ENCODE measurements around the gene STARD5. TPM values are rescaled to one million over a fixed set of nuclear protein-coding genes. Genes with fewer than 3 reads are reported as not detected.

Gene STARD5
- total and polyA plus RNA-seq, 2 of the 8 experiments (the other 6 are each of a cell fraction or from before 2014, with no cell fraction given), result 5.5 to 10.4 TPM

DNA sequence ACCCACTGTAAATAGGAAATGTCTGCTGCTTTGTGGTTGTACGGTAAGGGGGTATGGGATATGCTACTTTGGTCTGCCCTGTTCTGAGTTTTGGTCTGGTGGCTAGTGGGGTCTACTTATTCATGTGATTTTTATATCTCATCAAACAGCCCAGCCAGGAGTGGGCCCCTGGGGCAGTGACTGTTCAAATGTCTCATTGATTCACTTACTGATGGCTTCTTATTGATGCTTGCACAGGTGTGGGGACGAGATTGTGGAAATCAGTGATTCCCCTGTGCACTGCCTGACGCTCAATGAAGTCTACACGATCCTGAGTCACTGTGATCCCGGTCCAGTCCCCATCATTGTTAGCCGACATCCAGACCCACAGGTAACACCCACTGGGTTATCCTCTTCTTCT is 38.5 kb downstream of the STARD5 start:
- no peaks in the 10 kb centered on the region for H3K9me3 ChIP-seq (ENCODE audit: insufficient read depth in 2 of 2, low read depth in 1 of 2, low read length in 1 of 2)
- no peak overlapping the region for H3K9ac ChIP-seq (replicated peaks in 1 of 4; ENCODE audit: extremely low read depth in 1 of 4, low read depth in 3 of 4, low read length in 3 of 4)
- H2AK5ac ChIP-seq (ENCODE audit: low read depth, low read length), result no peak overlapping the region
- no peak overlapping the region for H3K4ac ChIP-seq (replicated peaks; ENCODE audit: insufficient read length, low read depth, low read length)
- H3K23ac ChIP-seq (ENCODE audit: insufficient read length), result no peak overlapping the region
- POLR2A ChIA-PET (ENCODE audit: partially characterized antibody), result no interaction called here
- no peaks in the 10 kb centered on the region for H3K79me2 ChIP-seq (ENCODE audit: control insufficient read depth in 1 of 2, insufficient read depth in 2 of 2, low read length in 2 of 2)
- no peak overlapping the region for H3K56ac ChIP-seq (replicated peaks; ENCODE audit: insufficient read length, low read depth, low read length)
- TF ChIP-seq CBX8 (IDR thresholded peaks at IDR 0.05; ENCODE audit: borderline replicate concordance, low read depth, low read length), result no peak
- TF ChIP-seq KDM1A (IDR thresholded peaks at IDR 0.05; ENCODE audit: borderline replicate concordance, low read length), result no peak
- TF ChIP-seq RAD21 (IDR thresholded peaks at IDR 0.05 in 1 of 2, conservative IDR thresholded peaks at IDR 0.05 in 1 of 2; ENCODE audit: low read depth in 2 of 2, low read length in 2 of 2), result no peak
- TF ChIP-seq SRF (IDR thresholded peaks at IDR 0.05; ENCODE audit: low read depth, low read length), result no peak
- TF ChIP-seq CHD2 (IDR thresholded peaks at IDR 0.05; ENCODE audit: low read length), result no peak
- no peak for TF ChIP-seq SAP30 (IDR thresholded peaks at IDR 0.05; ENCODE audit: insufficient read depth, insufficient replicate concordance, low read length)
- no peak for TF ChIP-seq TAF1 (IDR thresholded peaks at IDR 0.05; ENCODE audit: low read depth, low read length)
- TF ChIP-seq CHD1 (IDR thresholded peaks at IDR 0.05; ENCODE audit: low read depth, low read length), result no peak
- no peak for TF ChIP-seq EZH2 (IDR thresholded peaks at IDR 0.05; ENCODE audit: low read depth, low read length, severe bottlenecking)
- TF ChIP-seq CEBPB (IDR thresholded peaks at IDR 0.05; ENCODE audit: low read depth, low read length), result no peak
- TF ChIP-seq EP300 (IDR thresholded peaks at IDR 0.05; ENCODE audit: borderline replicate concordance in 1 of 2, low read depth in 2 of 2, low read length in 2 of 2), result no peak
- no peak for TF ChIP-seq NANOG (IDR thresholded peaks at IDR 0.05; ENCODE audit: insufficient read depth, low read depth, low read length, poor library complexity, severe bottlenecking)
- TF ChIP-seq, protein P1, sequence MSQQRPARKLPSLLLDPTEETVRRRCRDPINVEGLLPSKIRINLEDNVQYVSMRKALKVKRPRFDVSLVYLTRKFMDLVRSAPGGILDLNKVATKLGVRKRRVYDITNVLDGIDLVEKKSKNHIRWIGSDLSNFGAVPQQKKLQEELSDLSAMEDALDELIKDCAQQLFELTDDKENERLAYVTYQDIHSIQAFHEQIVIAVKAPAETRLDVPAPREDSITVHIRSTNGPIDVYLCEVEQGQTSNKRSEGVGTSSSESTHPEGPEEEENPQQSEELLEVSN (IDR thresholded peaks at IDR 0.05), result no peak
- TF ChIP-seq CBX5 (IDR thresholded peaks at IDR 0.05; ENCODE audit: low read depth, low read length), result no peak
- FAIRE-seq, result no peak
- H3K4me2 ChIP-seq (ENCODE audit: insufficient read depth in 1 of 2, low read depth in 2 of 2, low read length in 2 of 2), result no peak overlapping the region
- H2AFZ ChIP-seq (ENCODE audit: low read length), result no peak overlapping the region
- H4K20me1 ChIP-seq (replicated peaks in 1 of 2; ENCODE audit: control insufficient read depth in 1 of 2, insufficient read depth in 2 of 2, low read length in 2 of 2), result no peaks in the 10 kb centered on the region
- 91% methylated on average over 6 of the region's 6 CpGs; no CpG with 5 or more reads in 1 of the 2 experiments for WGBS, 2 experiments (ENCODE audit: extremely low coverage in 1 of 2, insufficient coverage in 1 of 2, insufficient read length in 1 of 2, insufficient replicate concordance in 2 of 2, low coverage in 1 of 2, low lambda C conversion rate in 2 of 2, missing lambda C conversion rate in 1 of 2)
- H3K27me3 ChIP-seq (replicated peaks in 1 of 4; ENCODE audit: control insufficient read depth in 3 of 4, extremely low read depth in 1 of 4, insufficient read depth in 3 of 4, low read length in 3 of 4), result no peaks in the 10 kb centered on the region
- H2BK120ac ChIP-seq (replicated peaks; ENCODE audit: low read depth, low read length), result no peak overlapping the region
- CTCF ChIA-PET (ENCODE audit: partially characterized antibody), result interaction anchor here (2.8 kb wide), 1 partner anchor 19 kb away, joined by 9 read pairs; no protein-coding TSS in a partner anchor
- H3K23me2 ChIP-seq (ENCODE audit: low read depth, low read length), result no peaks in the 10 kb centered on the region
- no peak overlapping the region for H3K27ac ChIP-seq (ENCODE audit: low read depth, low read length)
- no peaks in the 10 kb centered on the region for H3K4me1 ChIP-seq (replicated peaks in 1 of 4; ENCODE audit: control insufficient read depth in 3 of 4, insufficient read depth in 4 of 4, low read length in 3 of 4)
- no peak overlapping the region for H3K14ac ChIP-seq (ENCODE audit: insufficient read length)
- H3K79me1 ChIP-seq (ENCODE audit: low read depth, low read length), result no peaks in the 10 kb centered on the region
- no peak overlapping the region for H4K5ac ChIP-seq (ENCODE audit: insufficient read length, low read depth, low read length)
- no peak overlapping the region for H2BK15ac ChIP-seq (ENCODE audit: low read length)
- no peak overlapping the region for H2BK20ac ChIP-seq (ENCODE audit: low read length)
- no peak overlapping the region for H2BK12ac ChIP-seq (ENCODE audit: low read depth, low read length)
- H3K18ac ChIP-seq (ENCODE audit: extremely low read depth, low read length), result no peak overlapping the region
- H3K4me3 ChIP-seq (ENCODE audit: extremely low read depth in 1 of 4, insufficient read depth in 2 of 4, low read depth in 3 of 4, low read length in 4 of 4), result no peak overlapping the region
- no peak overlapping the region for H2BK5ac ChIP-seq (ENCODE audit: low read depth, low read length)
- no peak overlapping the region for H4K91ac ChIP-seq (replicated peaks; ENCODE audit: insufficient read length, low read length)
- no peak for DNase-seq (ENCODE audit: low read depth in 1 of 2, low spot score in 2 of 2)
- no peak overlapping the region for H4K8ac ChIP-seq (ENCODE audit: extremely low read depth, insufficient read depth, low read length)
- H3K36me3 ChIP-seq (ENCODE audit: control insufficient read depth in 2 of 4, insufficient read depth in 4 of 4, low read length in 3 of 4), result no peaks in the 10 kb centered on the region

All from H1 (cell line).